ENCODE measurements around the gene SDK1. TPM values are rescaled to one million over a fixed set of nuclear protein-coding genes. Genes with fewer than 3 reads are reported as not detected.

SDK1 gene
- total and polyA plus RNA-seq, 10 of the 15 experiments (the other 5 are each of a cell fraction or from before 2014, with no cell fraction given) = 0.14 to 0.33 TPM; not detected in 8

DNA sequence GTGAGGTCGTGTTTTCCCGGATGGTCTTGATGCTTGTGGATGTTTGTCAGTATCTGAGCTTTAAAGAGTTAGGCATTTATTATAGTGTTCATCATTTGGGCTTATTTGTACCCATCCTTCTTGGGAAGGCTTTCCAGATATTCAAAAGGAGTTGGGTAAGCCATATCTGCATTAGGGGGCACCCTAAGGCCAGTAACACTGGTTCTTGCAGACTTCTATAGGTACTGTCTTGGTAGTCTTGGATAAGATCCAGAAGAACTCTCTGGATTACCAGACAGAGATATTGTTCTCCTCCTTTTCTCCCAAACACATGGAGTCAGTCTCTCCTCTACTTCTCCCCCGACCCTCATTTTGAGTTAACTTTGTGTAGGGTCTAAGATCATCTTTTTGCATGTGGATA lies 92.8 kb downstream of the SDK1 start (continued):
- TF ChIP-seq PKNOX1 (IDR thresholded peaks at IDR 0.05) = no peak

DNA sequence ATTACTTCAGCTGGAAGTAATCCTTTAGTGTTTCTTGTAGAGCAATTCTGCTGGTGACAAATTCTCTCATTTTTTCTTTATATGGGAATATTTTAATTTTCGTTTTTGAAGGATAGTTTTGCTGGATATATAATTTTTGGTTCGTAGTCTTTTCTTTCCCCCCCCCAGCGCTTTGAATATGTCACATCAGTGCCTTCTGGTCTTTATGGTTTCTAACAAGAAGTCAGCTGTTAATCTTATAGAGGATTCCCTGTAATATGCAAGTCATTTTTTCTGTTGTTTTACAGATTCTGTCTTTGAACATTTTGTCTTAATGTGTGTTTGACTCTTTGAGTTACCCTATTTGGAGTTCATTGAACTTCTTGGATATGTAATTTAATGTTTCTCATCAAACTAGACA lies 96.3 kb downstream of the SDK1 start:
- no peak overlapping the region for H3K9ac ChIP-seq (ENCODE audit: control insufficient read depth, insufficient read depth, low read length)
- WGBS (ENCODE audit: insufficient coverage, insufficient replicate concordance, low lambda C conversion rate, missing lambda C conversion rate) = 52% methylated on average over 3 of the region's 3 CpGs
- H3K4me2 ChIP-seq (ENCODE audit: control insufficient read depth, insufficient read depth) = no peak overlapping the region
- H3K9me3 ChIP-seq (replicated peaks; ENCODE audit: control insufficient read depth, insufficient read depth, low read length) = no peaks in the 10 kb centered on the region
- no peaks in the 10 kb centered on the region for H4K20me1 ChIP-seq (ENCODE audit: control insufficient read depth, insufficient read depth)
- in situ Hi-C loops (cut with MboI) (no loop called here), intact Hi-C loops (cut with micrococcal nuclease; ENCODE audit: unreplicated experiment) (loop anchor here (5.0 kb wide), 1 partner anchor 50 kb away; no protein-coding TSS in a partner anchor)
- POLR2A ChIA-PET = no interaction called here
- H3K36me3 ChIP-seq (ENCODE audit: control insufficient read depth in 2 of 2, insufficient read depth in 2 of 2, low read length in 1 of 2) = no peaks in the 10 kb centered on the region
- BruUV-seq (replicated peaks) = no TSS peak
- CTCF ChIA-PET = no interaction called here
- FAIRE-seq (no peak), DNase-seq (ENCODE audit: low read depth, low spot score) (no peak), ATAC-seq (no peak)
- H3K79me2 ChIP-seq (ENCODE audit: control insufficient read depth, insufficient read depth, low read length) = no peaks in the 10 kb centered on the region
- no peaks in the 10 kb centered on the region for H3K27me3 ChIP-seq (replicated peaks in 1 of 2; ENCODE audit: control insufficient read depth in 2 of 2, insufficient read depth in 2 of 2, low read length in 1 of 2)
- no peak overlapping the region for H3K4me3 ChIP-seq
- no peak overlapping the region for H3K27ac ChIP-seq (ENCODE audit: control insufficient read depth, insufficient read depth)
- H3K4me1 ChIP-seq (ENCODE audit: control insufficient read depth, insufficient read depth, low read length) = no peaks in the 10 kb centered on the region
- RAD21 ChIA-PET (ENCODE audit: unreplicated experiment) = no interaction called here
- no peak overlapping the region for H2AFZ ChIP-seq (ENCODE audit: control insufficient read depth, low read depth, low read length)
- SMC1A ChIA-PET (ENCODE audit: uncharacterized antibody, unreplicated experiment) = no interaction called here
- TF ChIP-seq KAT2A (conservative IDR thresholded peaks at IDR 0.05; ENCODE audit: control insufficient read depth, low read depth, low read length) (no peak), ZZZ3 (IDR thresholded peaks at IDR 0.05; ENCODE audit: control insufficient read depth, insufficient read length, low read depth) (no peak), FOS (IDR thresholded peaks at IDR 0.05; ENCODE audit: borderline replicate concordance, extremely low read depth, insufficient read length) (no peak), BACH1 (IDR thresholded peaks at IDR 0.05; ENCODE audit: borderline replicate concordance) (no peak), SUPT20H (IDR thresholded peaks at IDR 0.05; ENCODE audit: borderline replicate concordance, control insufficient read depth, low read depth, low read length) (no peak), CREM (IDR thresholded peaks at IDR 0.05; ENCODE audit: low read depth) (no peak), RAD21 (IDR thresholded peaks at IDR 0.05; ENCODE audit: insufficient read depth, low read depth, low read length) (no peak), TCF12 (IDR thresholded peaks at IDR 0.05; ENCODE audit: low read depth, low read length) (no peak), PAX5 (IDR thresholded peaks at IDR 0.05; ENCODE audit: borderline replicate concordance, low read depth, low read length) (no peak), ATF7 (IDR thresholded peaks at IDR 0.05; ENCODE audit: low read depth) (no peak), TBL1XR1 (IDR thresholded peaks at IDR 0.05; ENCODE audit: low read depth, low read length) (no peak), MTA2 (IDR thresholded peaks at IDR 0.05; ENCODE audit: low read depth) (no peak), MYC (IDR thresholded peaks at IDR 0.05; ENCODE audit: insufficient read depth, insufficient read length, insufficient replicate concordance, low read length, severe bottlenecking) (no peak)
- TF ChIP-seq, protein P1, sequence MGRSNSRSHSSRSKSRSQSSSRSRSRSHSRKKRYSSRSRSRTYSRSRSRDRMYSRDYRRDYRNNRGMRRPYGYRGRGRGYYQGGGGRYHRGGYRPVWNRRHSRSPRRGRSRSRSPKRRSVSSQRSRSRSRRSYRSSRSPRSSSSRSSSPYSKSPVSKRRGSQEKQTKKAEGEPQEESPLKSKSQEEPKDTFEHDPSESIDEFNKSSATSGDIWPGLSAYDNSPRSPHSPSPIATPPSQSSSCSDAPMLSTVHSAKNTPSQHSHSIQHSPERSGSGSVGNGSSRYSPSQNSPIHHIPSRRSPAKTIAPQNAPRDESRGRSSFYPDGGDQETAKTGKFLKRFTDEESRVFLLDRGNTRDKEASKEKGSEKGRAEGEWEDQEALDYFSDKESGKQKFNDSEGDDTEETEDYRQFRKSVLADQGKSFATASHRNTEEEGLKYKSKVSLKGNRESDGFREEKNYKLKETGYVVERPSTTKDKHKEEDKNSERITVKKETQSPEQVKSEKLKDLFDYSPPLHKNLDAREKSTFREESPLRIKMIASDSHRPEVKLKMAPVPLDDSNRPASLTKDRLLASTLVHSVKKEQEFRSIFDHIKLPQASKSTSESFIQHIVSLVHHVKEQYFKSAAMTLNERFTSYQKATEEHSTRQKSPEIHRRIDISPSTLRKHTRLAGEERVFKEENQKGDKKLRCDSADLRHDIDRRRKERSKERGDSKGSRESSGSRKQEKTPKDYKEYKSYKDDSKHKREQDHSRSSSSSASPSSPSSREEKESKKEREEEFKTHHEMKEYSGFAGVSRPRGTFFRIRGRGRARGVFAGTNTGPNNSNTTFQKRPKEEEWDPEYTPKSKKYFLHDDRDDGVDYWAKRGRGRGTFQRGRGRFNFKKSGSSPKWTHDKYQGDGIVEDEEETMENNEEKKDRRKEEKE (IDR thresholded peaks at IDR 0.05) = no peak

All from GM12878 (cell line).